K562 treated with DMSO at 1 percent for 4 hours (cell line): ENCODE measurements around the gene PRND. TPM values are rescaled to one million over a fixed set of nuclear protein-coding genes. Genes with fewer than 3 reads are reported as not detected.

Experiments used
- total RNA-seq: library from RNA; unstranded; fragments of 300-600 nt; gene quantifications from 2 replicates; pipeline ENCODE4 v1.2.3, GENCODE V29; 2022; ENCODE audit not compliant: insufficient read depth

Gene PRND
- total RNA-seq, result not detected in 2 replicates

GRCh38 chr20:4721719-4722118, at the start of gene PRND:
PRND (plus strand) TSS chr20:4721909; CDS start chr20:4724552, 2,643 bp downstream.

Other genes with a start within 250 kb of the PRND start
- gene PRNP, start 35.5 kb upstream of the PRND start, total RNA-seq, result 19.1 and 22.0 TPM in 2 replicates
- gene RASSF2, start 101.7 kb downstream of the PRND start, total RNA-seq, result not detected in 2 replicates